Esophagus mucosa (tissue), 1 donor: ENCODE results near the gene NOTCH2. TPM values are rescaled to one million over a fixed set of nuclear protein-coding genes. Genes with fewer than 3 reads are reported as not detected.
"Not testable (repeated sequence)": the region's sequence is repeated elsewhere in the genome, so short reads cannot be mapped to it uniquely, and the experiment has no call there.

ENCODE experiments used
- ATAC-seq: fragments of 200-7000 bp; cut with Tn5 transposase; one replicate; pipeline ENCODE4 v1.9.1; 2020
- total RNA-seq: library from RNA; stranded (reverse); gene quantifications from one replicate; pipeline ENCODE4 v1.2.4, GENCODE V29; 2023
- donor health status: DM: yes; HTN: yes; CAD: no.

NOTCH2 gene
- total RNA-seq, 1 donor from 2014 or later: 92.0 TPM

- ATAC-seq: not testable (repeated sequence)
Measured at GRCh38 chr1:120048208-120048607, 21.3 kb downstream of the NOTCH2 start.

GRCh38 chr1:120041771-120042170 lies 27.7 kb downstream of the NOTCH2 start:
- ATAC-seq: not testable (repeated sequence)

GRCh38 chr1:120032253-120032652 lies 37.2 kb downstream of the NOTCH2 start:
- ATAC-seq: not testable (repeated sequence)

- not testable (repeated sequence) for ATAC-seq
Measured at GRCh38 chr1:120023791-120024190, 45.7 kb downstream of the NOTCH2 start.

- ATAC-seq: not testable (repeated sequence)
Measured at GRCh38 chr1:120014978-120015377, 54.5 kb downstream of the NOTCH2 start.

GRCh38 chr1:120008320-120008719 lies 61.1 kb downstream of the NOTCH2 start:
- ATAC-seq: not testable (repeated sequence)

GRCh38 chr1:120007850-120008249 lies 61.6 kb downstream of the NOTCH2 start:
- not testable (repeated sequence) for ATAC-seq

- ATAC-seq: not testable (repeated sequence)
Measured at GRCh38 chr1:120001035-120001434, 68.4 kb downstream of the NOTCH2 start.

GRCh38 chr1:119996731-119997312 lies 72.6 kb downstream of the NOTCH2 start:
- ATAC-seq: not testable (repeated sequence)

- ATAC-seq: not testable (repeated sequence)
Measured at GRCh38 chr1:119995975-119996374, 73.5 kb downstream of the NOTCH2 start.

- no peak for ATAC-seq
Measured at GRCh38 chr1:119988306-119989062, 81.0 kb downstream of the NOTCH2 start.

GRCh38 chr1:119987686-119988085 lies 81.8 kb downstream of the NOTCH2 start:
- peak; percentile 44 for ATAC-seq

GRCh38 chr1:119987112-119987511 lies 82.3 kb downstream of the NOTCH2 start:
- peak; percentile 83 for ATAC-seq

GRCh38 chr1:119986007-119986497 lies 83.4 kb downstream of the NOTCH2 start:
- no peak for ATAC-seq

- no peak for ATAC-seq
Measured at GRCh38 chr1:119984771-119985170, 84.7 kb downstream of the NOTCH2 start.

- ATAC-seq: no peak
Measured at GRCh38 chr1:119981986-119982815, 87.3 kb downstream of the NOTCH2 start.

GRCh38 chr1:119981496-119981895 lies 88.0 kb downstream of the NOTCH2 start:
- ATAC-seq: peak; percentile 24

GRCh38 chr1:119978018-119978505 lies 91.4 kb downstream of the NOTCH2 start:
- peak; percentile 77 for ATAC-seq

GRCh38 chr1:119977113-119977736 lies 92.2 kb downstream of the NOTCH2 start:
- ATAC-seq: not testable (repeated sequence)

- not testable (repeated sequence) for ATAC-seq
Measured at GRCh38 chr1:119975582-119976254, 93.7 kb downstream of the NOTCH2 start.

GRCh38 chr1:119975006-119975405 lies 94.5 kb downstream of the NOTCH2 start:
- ATAC-seq: no peak

GRCh38 chr1:119974013-119974412 lies 95.4 kb downstream of the NOTCH2 start:
- ATAC-seq: peak; percentile 82
